HepG2 (cell line): Measurements from ENCODE around the gene C13orf46.

Experiments used
- ATF3 ChIP-seq: sonication (generic); formaldehyde crosslinking; IDR thresholded peaks from 2 replicates; pipeline ENCODE4 v1.4.0; 2020; ENCODE audit warnings: missing genetic modification reagents
- NR3C1 ChIP-seq: sonication (generic); formaldehyde crosslinking; IDR thresholded peaks from 2 replicates; pipeline ENCODE4 v1.4.0; 2020; ENCODE audit warnings: missing genetic modification reagents
- PITX1 ChIP-seq: sonication (generic); formaldehyde crosslinking; IDR thresholded peaks from 2 replicates; pipeline ENCODE4 v1.5.1; 2020; ENCODE audit warnings: mild to moderate bottlenecking, missing genetic modification reagents
- THAP9 ChIP-seq: sonication (generic); formaldehyde crosslinking; IDR thresholded peaks from 2 replicates; pipeline ENCODE4; 2020; ENCODE audit warnings: missing genetic modification reagents, mild to moderate bottlenecking, borderline replicate concordance

GRCh38 chr13:113965383-113965874, 8.4 kb downstream of the C13orf46 start:
- TF ChIP-seq PITX1 (CRISPR knock-in tag), result no peak
- TF ChIP-seq ATF3, result no peak
- TF ChIP-seq THAP9 (CRISPR knock-in tag), result no peak
- TF ChIP-seq NR3C1 (CRISPR knock-in tag), result no peak
